GM19023 (cell line): ENCODE measurements around the gene AMT.
"Not testable (repeated sequence)": the region's sequence is repeated elsewhere in the genome, so short reads cannot be mapped to it uniquely, and the experiment has no call there.

Experiments used
- ATAC-seq: cut with Tn5 transposase; IDR thresholded peaks from one replicate; pipeline ENCODE4 v1.9.1; 2021; ENCODE audit warnings: mild to moderate bottlenecking, moderate library complexity; ENCODE audit not compliant: unreplicated experiment

AMT gene

DNA sequence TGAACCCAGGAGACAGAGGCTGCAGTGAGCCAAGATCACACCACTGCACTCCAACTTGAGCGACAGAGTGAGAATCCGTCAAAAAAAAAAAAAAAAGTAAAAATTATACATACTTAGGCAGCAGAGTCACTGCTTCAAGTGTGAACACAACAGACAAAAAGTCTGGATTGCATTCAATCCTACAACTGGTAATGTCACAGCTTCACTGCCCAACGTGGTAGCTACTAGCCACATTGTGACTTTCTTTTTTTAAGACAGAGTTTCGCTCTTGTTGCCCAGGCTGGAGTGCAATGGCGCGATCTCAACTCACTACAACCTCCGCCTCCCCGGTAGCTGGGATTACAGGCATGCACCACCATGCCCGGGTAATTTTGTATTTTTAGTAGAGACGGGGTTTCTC, 31.0 kb downstream of the AMT start:
- not testable (repeated sequence) for ATAC-seq

DNA sequence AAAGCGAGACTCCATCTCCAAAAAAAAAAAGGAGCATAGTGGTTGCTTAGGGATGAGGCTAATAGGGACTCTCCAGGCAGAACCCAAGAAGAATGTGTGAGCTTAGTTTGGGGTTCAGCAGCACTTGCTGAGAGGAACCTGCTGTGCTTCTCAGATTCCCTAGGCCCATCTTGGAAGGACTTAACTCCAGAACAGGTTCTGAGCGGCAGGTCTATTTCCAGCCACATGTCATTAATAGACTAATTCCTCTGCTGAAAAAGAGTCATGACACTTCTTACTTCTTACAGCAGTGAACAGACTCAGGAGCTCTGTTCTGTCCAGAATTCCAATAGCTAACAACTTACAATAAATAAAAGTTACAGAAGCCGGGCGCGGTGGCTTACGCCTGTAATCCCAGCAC, 33.0 kb downstream of the AMT start:
- ATAC-seq = no peak

DNA sequence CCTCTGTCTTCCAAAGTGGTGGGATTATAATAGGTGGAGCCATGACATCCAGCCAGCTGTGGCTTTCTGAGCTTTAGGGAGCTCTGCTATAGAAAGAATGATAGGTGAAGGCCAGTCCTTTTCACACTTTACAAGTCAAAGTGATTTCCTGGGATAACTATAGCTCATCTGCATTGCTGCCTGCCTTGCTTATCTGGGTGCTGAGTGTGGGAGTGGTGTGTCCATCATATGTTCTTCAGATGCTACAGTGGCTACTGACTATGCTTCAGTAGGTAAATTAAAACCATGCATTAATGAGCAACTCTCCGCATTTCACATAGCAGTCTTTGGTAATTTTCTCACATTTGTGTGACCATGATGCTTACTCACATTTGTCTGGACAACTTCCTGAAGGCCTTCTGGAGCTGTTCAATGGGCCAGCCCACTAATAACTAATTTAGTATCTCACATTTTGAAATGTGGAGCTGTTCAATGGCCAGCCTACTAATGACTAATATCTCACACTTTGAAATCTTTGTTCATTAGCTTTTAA, 33.9 kb downstream of the AMT start:
- no peak for ATAC-seq

DNA sequence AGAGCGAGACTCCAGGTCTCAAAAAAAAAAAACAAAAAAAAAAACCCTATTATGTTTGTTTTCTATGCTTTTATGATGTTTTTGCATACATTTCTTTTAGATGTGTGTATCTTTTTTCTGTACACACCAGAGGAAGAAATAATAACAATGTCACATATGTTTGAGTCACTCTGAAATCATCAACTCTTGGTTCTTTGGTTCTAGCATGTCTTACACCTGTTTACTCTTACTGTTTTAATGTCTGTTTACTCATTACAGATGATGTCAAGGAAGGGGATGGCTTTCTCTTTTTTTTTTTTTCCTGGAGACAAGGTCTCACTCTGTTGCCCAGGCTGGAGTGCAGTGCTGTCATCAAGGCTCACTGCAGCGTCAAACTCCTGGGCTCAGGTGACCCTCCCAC, 34.6 kb downstream of the AMT start:
- no peak for ATAC-seq

DNA sequence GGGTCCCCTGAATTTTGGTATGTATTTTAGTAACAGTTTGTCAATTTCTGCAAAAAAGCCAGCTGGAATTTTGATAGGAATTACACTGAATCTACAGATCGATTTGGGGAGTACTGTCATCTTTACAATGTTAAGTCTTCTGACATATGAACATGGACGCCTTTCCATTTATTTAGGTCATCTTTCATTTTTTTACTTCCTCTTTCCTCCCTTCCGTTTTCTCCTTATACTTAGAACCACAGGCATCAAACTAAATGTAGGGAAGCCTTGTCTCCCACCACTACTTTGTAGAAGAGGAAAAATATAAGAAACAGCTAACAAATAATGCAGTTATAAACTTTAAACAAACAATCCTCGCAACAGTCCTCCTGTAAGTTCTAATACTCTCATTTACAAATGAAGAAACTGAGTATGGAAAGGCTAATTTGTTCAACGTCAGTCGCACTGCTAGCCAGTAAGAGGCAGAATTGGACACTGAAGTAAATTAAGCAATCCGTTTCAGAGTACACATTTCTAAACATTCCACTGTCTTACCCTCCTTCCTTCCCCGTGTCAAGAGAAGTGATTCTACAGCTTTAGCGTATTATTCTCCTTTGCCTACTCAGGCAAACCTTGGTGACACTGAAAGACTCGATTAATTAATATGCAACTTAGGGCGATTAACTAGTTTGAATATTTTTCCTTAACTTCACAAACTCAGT, 36.1 kb downstream of the AMT start:
- no peak for ATAC-seq

DNA sequence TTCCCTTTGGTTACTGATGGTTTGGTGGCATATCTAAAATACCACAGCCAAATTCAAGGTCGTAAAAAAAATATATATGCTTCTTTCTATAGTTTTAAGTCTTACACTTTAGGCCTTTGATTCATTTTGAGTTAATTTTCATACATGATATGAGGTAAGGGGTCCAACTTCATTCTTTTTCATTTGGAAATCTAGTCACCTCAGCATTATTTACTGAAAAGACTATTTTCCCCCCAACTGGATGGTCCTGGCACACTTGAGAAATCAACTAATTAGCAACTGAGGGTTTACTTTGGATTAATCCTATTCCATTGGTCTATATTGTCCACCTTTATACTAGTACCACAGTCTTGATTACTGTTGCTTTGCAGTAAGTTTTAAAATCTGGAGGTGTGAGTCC, 36.7 kb downstream of the AMT start:
- no peak for ATAC-seq

DNA sequence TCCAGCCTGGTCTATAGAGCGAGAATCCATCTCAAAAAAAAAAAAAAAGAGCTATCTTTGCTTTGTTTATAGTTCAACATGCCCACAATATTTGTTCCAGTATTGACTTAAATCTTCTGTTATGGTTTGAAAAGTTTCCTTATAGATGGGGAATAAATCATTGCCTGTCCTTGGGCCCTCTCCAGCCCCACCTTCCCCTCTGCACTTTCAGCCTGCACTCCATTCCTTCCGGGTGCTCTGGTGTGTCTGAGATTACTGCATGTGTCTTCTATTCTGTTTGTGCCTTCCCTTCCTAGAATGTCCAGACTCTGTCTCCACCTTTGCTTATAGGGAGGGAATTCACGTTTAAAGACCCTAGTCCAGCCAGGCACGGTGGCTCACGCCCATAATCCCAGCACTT, 38.9 kb downstream of the AMT start:
- no peak for ATAC-seq

DNA sequence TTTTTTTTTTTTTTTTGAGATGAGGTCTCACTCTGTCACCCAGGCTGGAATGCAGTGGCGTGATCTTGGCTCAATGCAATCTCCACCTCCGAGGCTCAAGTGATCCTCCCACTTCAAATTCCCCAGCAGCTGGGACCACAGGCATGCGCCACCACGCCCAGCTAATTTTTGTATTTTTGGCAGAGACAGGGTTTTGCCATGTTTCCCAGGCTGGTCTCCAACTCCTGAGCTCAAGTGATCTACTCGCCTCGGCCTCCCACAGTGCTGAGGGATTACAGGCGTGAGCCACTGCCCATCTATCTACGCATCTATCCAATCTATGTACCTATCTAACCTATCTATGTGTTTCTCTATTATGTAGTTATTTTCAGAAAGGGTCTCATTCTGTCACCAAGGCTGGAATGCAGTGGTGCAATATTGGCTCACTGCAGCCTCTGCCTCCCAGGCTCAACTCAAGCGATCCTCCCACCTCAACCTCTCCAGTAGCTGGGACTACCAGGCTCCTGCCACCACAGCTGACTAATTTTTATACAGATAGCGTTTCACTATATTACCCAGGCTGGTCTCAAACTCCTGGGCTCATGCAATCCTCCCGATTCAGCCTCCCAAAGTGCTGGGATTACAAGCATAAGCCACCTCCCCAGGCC, 43.9 kb downstream of the AMT start:
- ATAC-seq = no peak

DNA sequence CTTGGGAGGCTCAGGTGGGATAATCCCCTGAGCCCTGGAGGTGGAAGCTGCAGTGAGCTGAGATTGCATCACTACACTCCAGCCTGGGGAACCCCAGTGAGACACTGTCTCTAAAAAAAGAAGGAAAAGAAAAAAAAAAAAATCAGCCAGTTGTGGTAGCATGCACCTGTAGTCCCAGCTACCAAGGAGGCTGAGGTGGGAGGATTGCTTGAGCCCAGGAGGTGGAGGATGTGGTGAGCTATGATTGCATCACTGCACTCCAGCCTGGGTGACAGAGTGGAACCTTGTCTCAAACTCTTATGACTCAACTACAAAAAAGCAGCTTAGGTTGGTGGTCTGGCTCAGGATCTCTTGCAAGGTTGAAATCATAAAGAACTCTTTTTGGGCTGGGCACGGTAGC, 44.8 kb downstream of the AMT start:
- ATAC-seq = no peak

DNA sequence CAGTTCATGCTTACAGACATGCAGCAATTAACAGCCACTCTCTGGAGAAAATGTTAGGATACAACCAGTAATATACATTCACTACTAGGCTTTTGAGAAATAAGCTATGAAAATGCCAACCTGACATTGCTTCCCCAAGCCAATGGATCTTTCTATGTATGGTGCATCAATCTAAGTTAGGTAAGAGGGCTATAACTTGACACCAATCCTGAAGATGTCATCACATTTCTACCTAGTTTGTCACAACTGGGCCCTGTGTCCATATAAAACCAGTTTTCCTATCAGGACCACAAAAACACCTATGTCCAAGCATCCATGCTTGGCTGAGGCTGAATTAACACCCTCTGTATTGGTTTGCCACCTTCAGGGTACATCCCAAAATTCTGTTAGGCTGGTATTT, 50.3 kb downstream of the AMT start:
- no peak for ATAC-seq

DNA sequence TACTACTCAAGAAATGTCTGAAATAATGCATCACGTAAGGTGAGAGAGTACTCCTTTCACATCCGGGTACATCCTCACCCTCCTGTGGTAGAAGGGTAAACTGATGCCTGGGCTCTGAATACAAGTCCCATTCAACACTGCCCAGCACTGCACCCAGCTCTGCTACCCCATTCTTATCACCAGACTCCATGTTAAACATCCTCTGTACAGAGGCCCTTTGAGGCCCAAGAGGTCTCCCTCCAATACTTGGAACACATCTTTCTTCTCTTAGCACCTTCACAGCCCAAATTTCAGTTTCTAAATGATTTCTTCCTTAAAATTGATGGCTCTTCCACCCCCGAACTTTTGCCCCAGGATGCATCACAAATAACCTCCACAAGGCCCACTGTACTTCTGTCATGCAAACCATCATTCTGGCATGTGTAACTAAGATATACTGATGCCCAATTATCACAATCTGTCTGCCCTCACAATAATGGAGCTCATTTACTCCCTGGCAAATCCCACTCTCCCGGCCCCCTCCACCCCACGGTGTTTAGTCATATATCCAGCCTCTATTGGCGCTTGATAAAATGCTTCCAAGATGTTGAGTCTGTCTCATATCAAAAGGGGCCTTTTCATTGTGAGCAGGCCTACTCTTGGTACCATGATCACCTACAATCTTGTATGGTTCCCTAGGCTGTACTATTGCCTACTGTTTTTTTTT, 51.5 kb downstream of the AMT start:
- ATAC-seq = no peak
